DMS53 (cell line): ENCODE measurements around the gene GLCE.

Experiments used
- DNase-seq: peaks from one replicate; lab custom pipeline; 2025; lab: John Stamatoyannopoulos, UW

Gene GLCE

DNA sequence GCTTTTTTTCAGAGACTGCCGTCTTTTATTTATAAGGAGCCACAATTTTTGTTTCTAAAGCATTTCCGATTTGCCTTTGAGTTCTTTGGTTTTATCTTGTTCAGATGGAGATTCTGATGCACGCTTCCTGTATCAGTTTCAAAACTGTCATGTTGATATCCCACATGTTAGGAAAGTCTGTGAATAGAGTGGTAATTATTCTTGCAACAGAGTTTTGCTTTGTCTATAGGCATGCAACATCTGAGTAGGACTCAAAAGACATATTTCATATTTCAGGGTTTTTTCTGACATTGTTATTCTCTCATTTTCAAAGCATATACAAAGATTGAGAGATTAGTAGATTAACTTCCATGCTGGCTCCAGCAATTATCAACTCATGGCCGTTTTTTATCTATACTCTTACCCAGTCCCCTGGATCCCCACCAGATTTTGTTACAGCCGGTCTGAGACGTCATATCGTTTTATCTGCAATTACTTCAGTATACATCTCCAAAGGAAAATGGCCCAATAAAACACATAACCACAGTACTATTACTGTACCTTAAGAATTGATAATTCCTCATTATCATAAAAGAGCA lies 160.6 kb downstream of the GLCE start:
- DNase-seq, result no peak
